Panc1 (cell line): ENCODE data around the gene ATG4B. TPM values are rescaled to one million over a fixed set of nuclear protein-coding genes. Genes with fewer than 3 reads are reported as not detected.

Experiments used
- ATAC-seq: fragments of 200-7000 bp; cut with Tn5 transposase; 2 replicates; pipeline ENCODE4 v1.9.1; 2020; ENCODE audit warnings: mild to moderate bottlenecking, moderate library complexity
- BruUV-seq: library from RNA; stranded (reverse); fragments of 400-500 nt; replicated peaks from 2 replicates; lab custom pipeline; 2021; lab: Mats Ljungman, UMichigan
- CTCF ChIA-PET: fragments of 300-600 bp; sonication (Branson Sonifier 250); formaldehyde crosslinking; loops from one replicate; lab custom pipeline; 2022; ENCODE audit warnings: antibody characterized with exemption; lab: Charles Lee
- POLR2A ChIA-PET: fragments of 300-600 bp; sonication (Branson Sonifier 250); formaldehyde crosslinking; loops from one replicate; lab custom pipeline; 2022; ENCODE audit warnings: antibody characterized with exemption; lab: Charles Lee
- DNase-seq: peaks from one replicate; pipeline ENCODE4 v3.0.0-alpha.2; 2010; ENCODE audit warnings: low read depth, low spot score
- H3K27ac ChIP-seq: 2 replicates; pipeline ENCODE4 v1.5.1; 2011; ENCODE audit warnings: mild to moderate bottlenecking, low read length, inconsistent platforms
- H3K27me3 ChIP-seq: fragments of 200-500 bp; sonication (Bioruptor generic); 2 replicates; pipeline ENCODE4 v1.6.0; 2014; ENCODE audit warnings: low read length, inconsistent platforms; ENCODE audit not compliant: control insufficient read depth, insufficient read depth
- H3K36me3 ChIP-seq: fragments of 200-500 bp; sonication (Bioruptor generic); 2 replicates; pipeline ENCODE4 v1.5.1; 2014; ENCODE audit warnings: inconsistent platforms, mild to moderate bottlenecking, low read length, moderate library complexity; ENCODE audit not compliant: control insufficient read depth, insufficient read depth
- H3K4me1 ChIP-seq: 2 replicates; pipeline ENCODE4 v1.5.1; 2011; ENCODE audit warnings: inconsistent platforms, mild to moderate bottlenecking, low read length, moderate library complexity; ENCODE audit not compliant: control insufficient read depth, insufficient read depth
- H3K4me3 ChIP-seq, 2 experiments: 2 replicates each; pipeline ENCODE4 v1.5.1; 2011 to 2012; ENCODE audit warnings: low read depth in 2 of 2, low read length in 2 of 2, mild to moderate bottlenecking in 2 of 2, inconsistent platforms in 1 of 2, moderate library complexity in 1 of 2
- H3K9me3 ChIP-seq: fragments of 200-500 bp; sonication (Bioruptor generic); 2 replicates; pipeline ENCODE4 v1.5.1; 2014; ENCODE audit warnings: low read depth, mild to moderate bottlenecking, inconsistent platforms, low read length, moderate library complexity; ENCODE audit not compliant: control insufficient read depth, insufficient read depth
- CTCF ChIP-seq: fragments of 450-650 bp; IDR thresholded peaks from 2 replicates; pipeline ENCODE4 v1.5.1; 2017; ENCODE audit warnings: mild to moderate bottlenecking
- POLR2AphosphoS5 ChIP-seq: IDR thresholded peaks from 2 replicates; pipeline ENCODE4 v1.6.1; 2012; ENCODE audit warnings: mild to moderate bottlenecking, low read depth, low read length, moderate library complexity
- REST ChIP-seq, 2 experiments: IDR thresholded peaks; 2 replicates each; pipeline ENCODE4 v1.6.1; 2011 to 2012; ENCODE audit warnings: low read depth in 2 of 2, control low read depth in 1 of 2, low read length in 1 of 2, mild to moderate bottlenecking in 1 of 2, moderate library complexity in 1 of 2; ENCODE audit not compliant: insufficient read depth in 1 of 2
- SIN3A ChIP-seq: IDR thresholded peaks from 2 replicates; pipeline ENCODE4 v1.6.1; 2012; ENCODE audit warnings: low read depth, mild to moderate bottlenecking, low read length, moderate library complexity, borderline replicate concordance; ENCODE audit not compliant: insufficient read depth
- TCF7L2 ChIP-seq: IDR thresholded peaks from 2 replicates; pipeline ENCODE4 v1.6.1; 2011; ENCODE audit warnings: mild to moderate bottlenecking, low read depth, low read length, inconsistent platforms
- in situ Hi-C: cut with HindIII; loops from 2 replicates; pipeline ENCODE4 v1.10.0; 2016; ENCODE audit warnings: low sequenced_read_pairs, low pct_unique_long_range_greater_than_20kb
- intact Hi-C: fragments of 100-400 bp; cut with micrococcal nuclease; formaldehyde crosslinking; loops from one replicate; pipeline ENCODE4 v1.10.0; 2022; ENCODE audit not compliant: unreplicated experiment
- total RNA-seq: library from RNA; stranded (reverse); gene quantifications from one replicate; pipeline ENCODE4 v1.2.1, GENCODE V29; 2021; ENCODE audit not compliant: unreplicated experiment

Gene ATG4B
- total RNA-seq, 1 experiment from 2014 or later, result 84.2 TPM

GRCh38 chr2:241665731-241666440, 28.4 kb downstream of the ATG4B start:
- Histone ChIP-seq H3K36me3 (no peaks in the 10 kb centered on the region), H3K27ac (no peak overlapping the region)
- in situ Hi-C loops, result no loop called here

More at GRCh38 chr2:241665731-241666440, 28.4 kb downstream of the ATG4B start:
- POLR2A ChIA-PET, result no interaction called here
- no peaks in the 10 kb centered on the region for H3K27me3 ChIP-seq
- no peaks in the 10 kb centered on the region for H3K9me3 ChIP-seq
- no TSS peak for BruUV-seq
- intact Hi-C loops, result no loop called here
- ATAC-seq (peak; percentile 38), DNase-seq (no peak)
- CTCF ChIA-PET, result no interaction called here
- H3K4me1 ChIP-seq, result no peaks in the 10 kb centered on the region
- no peak overlapping the region for H3K4me3 ChIP-seq
- no peak for TF ChIP-seq CTCF
- TF ChIP-seq SIN3A, result no peak
- no peak for TF ChIP-seq POLR2AphosphoS5
- TF ChIP-seq TCF7L2, result no peak
- TF ChIP-seq REST (IDR thresholded peaks at IDR 0.05; ENCODE audit: insufficient read depth in 1 of 2, low read depth in 2 of 2, low read length in 1 of 2), result no peak
